ENCODE measurements around the gene TP53I11.
A peak's percentile ranks its signal among the peaks of the same experiment; 100 is the strongest.

Gene TP53I11

GRCh38 chr11:44955015-44955738 is 4.5 kb upstream of the TP53I11 start:
- DNase-seq (ENCODE audit: low spot score): peak; percentile 78

GRCh38 chr11:44954051-44954906 is 3.6 kb upstream of the TP53I11 start:
- no peak for DNase-seq (ENCODE audit: low spot score)

GRCh38 chr11:44952500-44953260 is 2.0 kb upstream of the TP53I11 start:
- peak; percentile 30 for DNase-seq (ENCODE audit: low spot score)

- DNase-seq (ENCODE audit: low spot score): no peak
Measured at GRCh38 chr11:44952082-44952481, 1.4 kb upstream of the TP53I11 start.

- no peak for DNase-seq (ENCODE audit: low spot score)
Measured at GRCh38 chr11:44950031-44950624, 555 bp downstream of the TP53I11 start.

- no peak for DNase-seq (ENCODE audit: low spot score)
Measured at GRCh38 chr11:44949160-44950030, 1.3 kb downstream of the TP53I11 start.

- no peak for DNase-seq (ENCODE audit: low spot score)
Measured at GRCh38 chr11:44948155-44948554, 2.5 kb downstream of the TP53I11 start.

- no peak for DNase-seq (ENCODE audit: low spot score)
Measured at GRCh38 chr11:44947114-44947513, 3.6 kb downstream of the TP53I11 start.

GRCh38 chr11:44946263-44946662 is 4.4 kb downstream of the TP53I11 start:
- DNase-seq (ENCODE audit: low spot score): no peak

GRCh38 chr11:44945666-44946065 is 5.0 kb downstream of the TP53I11 start:
- DNase-seq (ENCODE audit: low spot score): no peak

- peak; percentile 16 for DNase-seq (ENCODE audit: low spot score)
Measured at GRCh38 chr11:44944853-44945235, 5.8 kb downstream of the TP53I11 start.

GRCh38 chr11:44944181-44944852 is 6.4 kb downstream of the TP53I11 start:
- no peak for DNase-seq (ENCODE audit: low spot score)

- no peak for DNase-seq (ENCODE audit: low spot score)
Measured at GRCh38 chr11:44943696-44944095, 7.0 kb downstream of the TP53I11 start.

GRCh38 chr11:44943118-44943517 is 7.6 kb downstream of the TP53I11 start:
- peak; percentile 78 for DNase-seq (ENCODE audit: low spot score)

- no peak for DNase-seq (ENCODE audit: low spot score)
Measured at GRCh38 chr11:44942029-44942955, 8.4 kb downstream of the TP53I11 start.

GRCh38 chr11:44941259-44942021 is 9.2 kb downstream of the TP53I11 start:
- no peak for DNase-seq (ENCODE audit: low spot score)

GRCh38 chr11:44940835-44941234 is 9.8 kb downstream of the TP53I11 start:
- DNase-seq (ENCODE audit: low spot score): no peak

- DNase-seq (ENCODE audit: low spot score): no peak
Measured at GRCh38 chr11:44940404-44940803, 10.3 kb downstream of the TP53I11 start.

Data from kidney tubule cell (primary cell).